Neuron (in vitro differentiated cells): Measurements from ENCODE around the gene TCF7L1.
A peak's percentile ranks its signal among the peaks of the same experiment; 100 is the strongest.

Experiments
- H2AFZ ChIP-seq: one replicate; pipeline ENCODE4 v1.6.1; 2013; ENCODE audit warnings: low read depth, mild to moderate bottlenecking, inconsistent platforms, low read length, moderate library complexity
- H3K27me3 ChIP-seq: one replicate; pipeline ENCODE4 v1.6.1; 2013; ENCODE audit warnings: low read length; ENCODE audit not compliant: insufficient read depth
- H3K36me3 ChIP-seq: one replicate; pipeline ENCODE4 v1.6.1; 2013; ENCODE audit warnings: low read length; ENCODE audit not compliant: insufficient read depth
- H3K4me1 ChIP-seq: one replicate; pipeline ENCODE4 v1.6.1; 2013; ENCODE audit warnings: low read length; ENCODE audit not compliant: insufficient read depth
- H3K4me3 ChIP-seq: 2 replicates; pipeline ENCODE4 v1.5.1; 2013; ENCODE audit warnings: mild to moderate bottlenecking, low read length, moderate library complexity
- H3K9me3 ChIP-seq: one replicate; pipeline ENCODE4 v1.6.1; 2013; ENCODE audit warnings: low read length

Gene TCF7L1, protein sequence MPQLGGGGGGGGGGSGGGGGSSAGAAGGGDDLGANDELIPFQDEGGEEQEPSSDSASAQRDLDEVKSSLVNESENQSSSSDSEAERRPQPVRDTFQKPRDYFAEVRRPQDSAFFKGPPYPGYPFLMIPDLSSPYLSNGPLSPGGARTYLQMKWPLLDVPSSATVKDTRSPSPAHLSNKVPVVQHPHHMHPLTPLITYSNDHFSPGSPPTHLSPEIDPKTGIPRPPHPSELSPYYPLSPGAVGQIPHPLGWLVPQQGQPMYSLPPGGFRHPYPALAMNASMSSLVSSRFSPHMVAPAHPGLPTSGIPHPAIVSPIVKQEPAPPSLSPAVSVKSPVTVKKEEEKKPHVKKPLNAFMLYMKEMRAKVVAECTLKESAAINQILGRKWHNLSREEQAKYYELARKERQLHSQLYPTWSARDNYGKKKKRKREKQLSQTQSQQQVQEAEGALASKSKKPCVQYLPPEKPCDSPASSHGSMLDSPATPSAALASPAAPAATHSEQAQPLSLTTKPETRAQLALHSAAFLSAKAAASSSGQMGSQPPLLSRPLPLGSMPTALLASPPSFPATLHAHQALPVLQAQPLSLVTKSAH

DNA sequence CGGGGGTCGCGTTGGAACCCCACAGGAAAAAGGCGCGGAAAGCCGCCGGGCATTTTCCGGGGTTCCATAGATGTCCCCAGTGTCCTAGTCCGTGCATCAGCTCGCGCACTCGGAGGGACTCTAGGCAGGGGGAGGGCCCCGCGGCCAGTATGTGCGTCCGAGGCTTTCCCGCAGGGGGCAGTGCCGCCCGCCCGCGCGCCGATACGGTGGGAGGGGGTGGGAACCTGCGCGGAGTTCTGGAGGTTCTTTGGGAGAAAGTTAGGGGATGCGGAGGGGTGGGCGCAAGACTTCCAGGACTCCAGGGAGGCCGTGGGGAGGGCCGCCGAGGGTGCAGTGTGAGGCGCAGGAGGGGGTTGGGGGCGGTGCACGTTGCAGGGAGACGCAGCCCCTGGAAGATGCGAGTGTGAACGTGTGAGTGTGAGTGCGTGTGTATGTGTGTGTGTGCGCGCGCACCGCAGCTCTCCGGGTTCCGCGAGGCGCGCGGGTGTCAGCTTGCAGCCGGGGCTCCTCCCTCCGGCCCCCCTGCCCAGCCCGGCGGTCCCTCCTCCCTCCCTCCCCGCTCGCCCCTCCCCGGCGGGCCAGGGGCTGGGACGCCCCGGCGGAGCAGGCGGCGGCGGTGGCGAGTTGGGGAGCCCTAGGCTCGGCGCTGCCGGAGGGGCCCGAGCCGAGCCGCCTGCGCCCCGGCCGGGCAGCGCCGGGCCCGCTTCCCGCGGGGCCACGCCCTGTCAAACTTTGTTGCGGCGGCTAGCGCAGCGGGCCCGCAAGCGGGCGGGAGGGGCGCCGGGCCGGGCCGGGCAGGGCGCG lies at the start of gene TCF7L1:
TSS of gene TCF7L1 (plus strand) at position 559 of the 804 bp plus-strand sequence. CDS start 293 bp downstream, outside the sequence.
- Histone ChIP-seq H2AFZ (peak within 1 kb of the TSS; percentile 80), H3K9me3 (no peaks in the 10 kb centered on the region), H3K36me3 (peaks cover 9% of the 10 kb centered on the region), H3K4me3 (peak within 1 kb of the TSS; percentile 68), H3K4me1 (peaks cover 27% of the 10 kb centered on the region), H3K27me3 (no peaks in the 10 kb centered on the region)

DNA sequence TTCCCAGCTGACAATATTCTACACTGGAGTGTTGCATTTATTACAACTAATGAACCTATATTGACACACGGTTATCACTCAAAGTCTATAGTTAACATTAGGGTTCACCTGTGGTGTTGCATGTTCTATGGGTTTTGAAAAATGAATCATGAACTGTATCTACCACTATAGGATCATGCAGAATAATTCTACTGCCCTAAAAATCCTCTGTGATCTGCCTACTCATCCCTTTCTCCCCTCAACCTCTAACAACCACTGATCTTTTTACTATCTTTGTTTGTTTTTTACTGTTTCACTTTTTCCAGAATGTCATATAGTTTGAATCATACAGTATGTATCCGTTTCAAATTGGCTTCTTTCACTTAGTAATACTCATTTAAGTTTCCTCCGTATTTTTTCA lies 47.6 kb upstream of the TCF7L1 start:
- Histone ChIP-seq H3K36me3 (no peaks in the 10 kb centered on the region), H3K9me3 (peaks cover 5% of the 10 kb centered on the region), H3K27me3 (no peaks in the 10 kb centered on the region), H3K4me1 (no peaks in the 10 kb centered on the region), H3K4me3 (no peak overlapping the region), H2AFZ (no peak overlapping the region)

DNA sequence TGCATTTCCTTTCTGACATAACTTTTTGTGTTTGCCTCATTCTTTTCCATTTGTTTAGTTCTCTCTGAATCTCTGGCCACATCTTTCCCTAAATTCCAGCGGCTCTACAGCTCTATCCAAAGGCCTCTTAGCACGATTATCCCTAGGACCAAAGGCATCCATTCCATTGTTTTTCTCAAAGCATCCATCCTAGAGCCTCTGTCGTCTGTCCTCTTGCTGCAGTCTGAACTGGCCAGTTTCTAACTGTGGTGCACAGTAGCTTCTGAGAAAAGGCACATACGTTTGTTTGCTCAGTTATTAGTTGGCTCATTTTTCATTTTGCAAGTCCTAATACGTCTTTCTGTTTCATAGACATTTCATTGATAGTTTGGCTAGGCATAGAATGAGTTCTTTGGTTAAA lies 45.7 kb upstream of the TCF7L1 start:
- H3K27me3 ChIP-seq: no peaks in the 10 kb centered on the region
- H3K36me3 ChIP-seq: no peaks in the 10 kb centered on the region
- no peak overlapping the region for H3K4me3 ChIP-seq
- no peak overlapping the region for H2AFZ ChIP-seq
- no peaks in the 10 kb centered on the region for H3K9me3 ChIP-seq
- H3K4me1 ChIP-seq: no peaks in the 10 kb centered on the region

DNA sequence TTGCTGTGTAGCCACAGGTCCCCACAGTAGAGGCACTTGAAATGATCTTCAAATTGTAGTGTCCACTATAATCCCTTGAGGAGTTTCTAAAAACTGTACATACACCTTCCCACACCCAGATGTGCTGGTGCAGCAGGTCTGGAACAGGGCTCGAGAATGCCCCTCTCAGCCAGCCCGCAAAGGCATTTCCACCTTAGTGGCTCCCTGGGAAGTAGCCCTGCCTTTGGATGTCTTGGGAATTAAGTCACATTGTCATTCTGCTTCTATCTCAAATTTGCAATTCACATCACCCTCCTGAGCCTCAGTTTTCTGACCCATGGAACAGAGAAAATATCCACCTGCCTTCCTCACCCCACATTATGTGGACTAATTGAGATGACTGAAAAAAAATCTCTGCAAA lies 44.3 kb upstream of the TCF7L1 start:
- Histone ChIP-seq H3K36me3 (no peaks in the 10 kb centered on the region), H3K4me3 (no peak overlapping the region), H3K9me3 (no peaks in the 10 kb centered on the region), H3K27me3 (no peaks in the 10 kb centered on the region), H2AFZ (no peak overlapping the region), H3K4me1 (no peaks in the 10 kb centered on the region)

DNA sequence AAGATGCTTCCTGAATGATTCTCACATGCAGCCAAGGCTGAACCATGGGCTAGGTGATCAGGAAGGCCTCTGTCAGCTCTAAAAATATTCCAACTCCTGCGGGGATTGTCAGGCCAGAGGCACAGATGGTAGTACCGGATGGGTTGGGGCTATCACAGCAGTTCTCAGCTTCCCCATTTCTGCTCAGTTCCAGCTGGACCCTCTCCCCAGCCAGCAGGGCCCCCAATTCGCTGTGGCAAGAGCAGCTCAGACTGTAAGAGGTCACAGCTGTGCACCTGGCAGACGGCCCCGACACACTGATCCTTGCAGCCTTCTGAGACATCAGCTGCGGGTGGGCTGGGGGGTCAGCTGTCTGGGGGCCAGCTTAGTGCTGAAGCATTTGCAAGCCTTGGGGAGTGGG lies 43.6 kb upstream of the TCF7L1 start:
- Histone ChIP-seq H3K36me3 (no peaks in the 10 kb centered on the region), H2AFZ (no peak overlapping the region), H3K4me3 (no peak overlapping the region), H3K4me1 (no peaks in the 10 kb centered on the region), H3K9me3 (no peaks in the 10 kb centered on the region), H3K27me3 (no peaks in the 10 kb centered on the region)

DNA sequence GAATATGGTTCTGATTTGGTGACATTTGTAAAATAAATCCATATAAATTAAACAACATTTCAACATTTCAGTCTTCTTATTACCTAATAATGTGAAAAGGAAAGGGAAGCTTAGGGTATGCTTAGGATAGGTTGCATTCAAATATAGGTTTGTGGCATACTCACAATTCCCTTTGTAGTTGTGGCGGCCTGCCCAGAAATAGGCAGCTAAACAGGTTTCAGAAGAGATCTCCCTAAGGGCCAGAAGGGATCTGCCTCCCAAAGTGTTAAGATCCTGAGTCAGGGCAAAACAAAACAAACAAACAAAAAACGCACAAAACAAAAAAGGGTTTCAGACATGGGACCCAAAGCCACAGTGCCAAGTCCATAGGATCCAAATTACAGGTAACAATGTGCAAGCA lies 41.4 kb upstream of the TCF7L1 start:
- Histone ChIP-seq H3K9me3 (no peaks in the 10 kb centered on the region), H2AFZ (no peak overlapping the region)

DNA sequence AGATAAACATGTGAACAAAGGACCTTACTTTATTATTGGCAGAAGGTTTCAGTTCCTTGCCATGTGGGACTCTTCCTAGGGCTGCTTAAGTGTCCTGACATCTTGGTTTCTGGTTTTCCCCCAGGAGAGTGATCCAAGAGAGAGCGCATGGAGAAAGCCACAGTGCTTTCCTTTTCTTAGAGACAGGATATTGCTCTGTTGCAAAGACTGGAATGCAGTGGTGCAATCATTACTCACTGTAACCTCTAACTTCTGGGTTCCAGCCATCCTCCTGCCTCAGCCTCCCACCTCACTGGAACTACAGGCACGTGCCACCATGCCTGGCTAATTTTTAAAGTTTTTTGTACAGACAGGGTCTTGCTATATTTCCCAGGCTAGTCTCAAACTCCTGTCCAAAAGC lies 38.1 kb upstream of the TCF7L1 start:
- Histone ChIP-seq H3K4me1 (no peaks in the 10 kb centered on the region), H3K27me3 (no peaks in the 10 kb centered on the region), H3K4me3 (no peak overlapping the region), H3K9me3 (no peaks in the 10 kb centered on the region), H3K36me3 (no peaks in the 10 kb centered on the region), H2AFZ (no peak overlapping the region)

More for the DNA sequence above, 41.4 kb upstream of the TCF7L1 start:
- no peaks in the 10 kb centered on the region for H3K4me1 ChIP-seq
- H3K4me3 ChIP-seq: no peak overlapping the region
- H3K27me3 ChIP-seq: no peaks in the 10 kb centered on the region
- H3K36me3 ChIP-seq: no peaks in the 10 kb centered on the region

DNA sequence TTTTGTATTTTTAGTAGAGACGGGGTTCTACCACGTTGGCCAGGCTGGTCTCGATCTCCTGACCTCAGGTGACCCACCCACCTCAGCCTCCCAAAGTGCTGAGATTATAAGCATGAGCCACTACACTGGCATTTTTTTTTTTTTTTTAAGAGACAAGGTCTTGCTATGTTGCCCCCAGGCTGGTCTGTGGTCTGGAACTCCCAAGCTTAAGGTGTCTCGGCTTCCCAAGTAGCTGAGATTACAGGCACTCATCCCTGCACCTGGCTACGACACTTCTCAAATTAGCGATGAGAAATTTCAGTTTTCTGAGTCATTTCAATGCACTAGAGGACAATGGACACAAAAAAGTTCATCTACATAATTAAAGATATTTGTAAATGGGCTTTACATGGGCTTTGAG lies 36.6 kb upstream of the TCF7L1 start:
- Histone ChIP-seq H3K9me3 (no peaks in the 10 kb centered on the region), H3K4me3 (no peak overlapping the region), H3K36me3 (no peaks in the 10 kb centered on the region), H3K4me1 (no peaks in the 10 kb centered on the region), H2AFZ (no peak overlapping the region), H3K27me3 (no peaks in the 10 kb centered on the region)

DNA sequence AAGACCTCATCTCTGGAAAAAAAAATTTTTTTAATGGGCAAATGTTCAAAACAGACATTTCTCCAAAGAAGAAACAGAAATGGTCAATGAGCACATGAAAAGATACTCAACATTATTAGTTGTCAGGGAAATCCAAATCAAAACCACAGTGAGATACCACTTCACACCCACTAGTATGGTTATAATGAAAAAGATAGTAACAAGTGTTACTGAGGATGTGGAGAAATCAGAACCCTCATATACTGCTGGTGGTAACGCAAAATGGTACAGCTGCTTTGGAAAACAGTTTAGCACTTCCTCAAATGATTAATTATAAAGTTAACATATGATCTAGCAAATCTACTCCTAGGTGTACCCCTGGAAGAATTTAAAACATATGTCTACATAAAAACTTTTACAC lies 29.0 kb upstream of the TCF7L1 start:
- Histone ChIP-seq H3K9me3 (no peaks in the 10 kb centered on the region), H3K27me3 (no peaks in the 10 kb centered on the region), H3K4me1 (no peaks in the 10 kb centered on the region), H3K36me3 (no peaks in the 10 kb centered on the region), H3K4me3 (no peak overlapping the region), H2AFZ (no peak overlapping the region)

DNA sequence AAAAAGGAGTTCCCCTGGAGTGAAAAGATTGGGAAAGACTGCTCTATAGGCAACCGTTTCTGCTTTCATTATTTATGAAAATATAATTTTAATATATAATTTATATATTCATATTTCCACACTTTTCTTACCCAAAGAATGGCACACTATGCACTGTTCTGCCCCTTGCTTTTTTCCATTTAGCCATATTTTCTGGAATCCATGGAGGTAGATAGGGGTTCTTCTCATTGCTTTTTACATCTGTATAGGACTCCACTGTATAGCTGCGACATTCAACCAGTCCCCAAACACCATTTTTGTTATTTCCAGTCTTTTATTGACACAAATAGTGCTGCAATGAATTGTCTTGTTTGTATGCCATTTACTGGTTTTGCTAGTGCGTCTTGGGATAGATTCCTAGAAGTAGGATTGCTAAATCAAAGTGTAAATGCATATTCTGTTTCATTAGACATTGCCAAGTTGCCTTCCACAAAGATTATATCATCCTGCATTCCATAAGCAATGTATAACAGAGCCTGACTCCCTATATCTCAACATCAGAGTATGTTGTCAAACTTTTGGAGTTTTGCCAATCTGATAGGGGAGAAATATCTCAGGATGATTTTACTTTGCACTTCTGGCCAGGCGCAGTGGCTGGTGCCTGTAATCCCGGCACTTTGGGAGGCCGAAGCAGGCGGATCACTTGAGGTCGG lies 26.6 kb upstream of the TCF7L1 start:
- Histone ChIP-seq H3K9me3 (no peaks in the 10 kb centered on the region), H3K36me3 (no peaks in the 10 kb centered on the region), H3K27me3 (no peaks in the 10 kb centered on the region), H3K4me1 (no peaks in the 10 kb centered on the region), H3K4me3 (no peak overlapping the region), H2AFZ (no peak overlapping the region)

DNA sequence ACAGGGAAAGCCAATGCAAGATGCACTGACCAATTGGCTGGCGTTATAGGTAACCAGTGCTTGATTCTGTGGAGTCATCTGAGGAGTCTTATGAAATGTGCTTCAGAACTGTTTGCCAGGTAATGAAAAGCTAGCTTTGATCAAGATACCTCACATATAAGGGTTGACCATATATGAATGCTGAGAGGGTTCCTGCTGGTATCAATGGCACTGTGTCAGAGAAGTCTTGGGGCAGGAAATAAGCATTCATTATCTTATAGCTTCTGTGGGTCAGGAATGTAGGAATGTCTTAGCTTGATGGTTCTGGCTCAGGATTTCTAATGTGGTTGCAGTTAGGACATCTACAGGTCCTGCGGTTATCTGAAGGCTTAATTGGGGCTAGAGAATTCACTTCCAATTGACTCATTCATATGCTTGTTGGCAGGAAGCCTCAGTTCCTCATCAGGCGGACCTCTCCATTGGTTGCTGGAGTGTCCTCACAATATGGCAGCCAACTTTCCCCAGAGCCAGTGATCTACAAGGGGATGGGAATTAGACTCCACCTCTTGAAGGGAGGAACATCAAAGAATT lies 22.1 kb upstream of the TCF7L1 start:
- no peak overlapping the region for H3K4me3 ChIP-seq

DNA sequence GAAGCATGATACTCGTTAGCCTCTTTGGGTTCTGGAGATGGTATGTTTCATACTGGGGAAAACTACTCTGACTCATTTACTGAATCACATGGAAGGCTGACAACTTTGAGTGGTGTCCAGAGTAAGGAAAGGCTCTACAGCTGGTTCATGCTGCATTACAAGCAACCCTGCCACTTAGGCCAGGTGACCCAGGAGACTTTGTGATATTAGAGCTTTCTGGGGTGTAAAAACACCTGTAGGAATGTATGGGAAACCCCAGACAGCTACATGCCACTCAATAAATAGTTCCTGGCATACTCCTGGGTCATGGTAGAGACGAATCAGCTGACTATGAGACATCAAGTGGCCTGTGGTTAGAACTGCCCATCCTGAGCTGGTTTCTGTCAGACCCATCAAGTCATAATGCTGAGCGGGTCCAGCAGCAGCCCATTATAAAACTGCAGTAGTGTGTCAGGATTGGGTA lies 21.3 kb upstream of the TCF7L1 start:
- Histone ChIP-seq H3K36me3 (no peaks in the 10 kb centered on the region), H3K4me1 (no peaks in the 10 kb centered on the region), H3K4me3 (no peak overlapping the region), H3K27me3 (no peaks in the 10 kb centered on the region), H3K9me3 (no peaks in the 10 kb centered on the region), H2AFZ (no peak overlapping the region)

More for the DNA sequence above, 22.1 kb upstream of the TCF7L1 start:
- H3K4me1 ChIP-seq: no peaks in the 10 kb centered on the region
- no peaks in the 10 kb centered on the region for H3K9me3 ChIP-seq
- no peaks in the 10 kb centered on the region for H3K36me3 ChIP-seq
- no peak overlapping the region for H2AFZ ChIP-seq
- H3K27me3 ChIP-seq: no peaks in the 10 kb centered on the region
